Mesendoderm (in vitro differentiated cells): ENCODE data around the gene CRTC1.

Experiments used
- DNase-seq: peaks from one replicate; pipeline ENCODE4 v3.0.0; 2013
- H2AK5ac ChIP-seq: 2 replicates; pipeline ENCODE4 v1.6.1; 2013; ENCODE audit warnings: low read length, inconsistent platforms
- H2BK120ac ChIP-seq: 2 replicates; pipeline ENCODE4 v1.6.1; 2013; ENCODE audit warnings: low read depth, mild to moderate bottlenecking, low read length, moderate library complexity, mixed read lengths
- H2BK15ac ChIP-seq: replicated peaks from 2 replicates; pipeline ENCODE4 v1.6.1; 2013; ENCODE audit warnings: low read depth, mild to moderate bottlenecking, moderate library complexity
- H2BK5ac ChIP-seq: 2 replicates; pipeline ENCODE4 v1.6.1; 2013; ENCODE audit warnings: low read length, inconsistent platforms
- H3K18ac ChIP-seq: 2 replicates; pipeline ENCODE4 v1.6.1; 2013; ENCODE audit warnings: mild to moderate bottlenecking, low read length, mixed read lengths
- H3K23ac ChIP-seq: one replicate; pipeline ENCODE4 v1.6.1; 2013; ENCODE audit warnings: low read length
- H3K27ac ChIP-seq: 2 replicates; pipeline ENCODE4 v1.5.1; 2013; ENCODE audit warnings: low read depth, mild to moderate bottlenecking, inconsistent platforms, low read length, moderate library complexity
- H3K27me3 ChIP-seq: 2 replicates; pipeline ENCODE4 v1.6.1; 2013; ENCODE audit warnings: low read length, control low read depth, mild to moderate bottlenecking, inconsistent platforms; ENCODE audit not compliant: insufficient read depth, poor library complexity
- H3K36me3 ChIP-seq: 2 replicates; pipeline ENCODE4 v1.6.1; 2013; ENCODE audit warnings: low read length, inconsistent platforms; ENCODE audit not compliant: control insufficient read depth, insufficient read depth
- H3K4ac ChIP-seq: one replicate; pipeline ENCODE4 v1.6.1; 2013; ENCODE audit warnings: low read depth, mild to moderate bottlenecking, low read length, moderate library complexity
- H3K4me1 ChIP-seq: 2 replicates; pipeline ENCODE4 v1.6.1; 2013; ENCODE audit warnings: low read depth, low read length, inconsistent platforms; ENCODE audit not compliant: control insufficient read depth
- H3K4me2 ChIP-seq: 2 replicates; pipeline ENCODE4 v1.6.1; 2013; ENCODE audit warnings: low read length
- H3K4me3 ChIP-seq: 2 replicates; pipeline ENCODE4 v1.5.1; 2013; ENCODE audit warnings: mild to moderate bottlenecking, low read length
- H3K56ac ChIP-seq: one replicate; pipeline ENCODE4 v1.6.1; 2013; ENCODE audit warnings: low read length
- H3K79me1 ChIP-seq: 2 replicates; pipeline ENCODE4 v1.6.1; 2013; ENCODE audit warnings: low read length, inconsistent platforms
- H3K79me2 ChIP-seq: 2 replicates; pipeline ENCODE4 v1.6.1; 2013; ENCODE audit warnings: mild to moderate bottlenecking, low read length; ENCODE audit not compliant: control insufficient read depth, insufficient read depth
- H3K9ac ChIP-seq: 2 replicates; pipeline ENCODE4 v1.6.1; 2013; ENCODE audit warnings: low read length, inconsistent platforms
- H4K5ac ChIP-seq: one replicate; pipeline ENCODE4 v1.6.1; 2013; ENCODE audit warnings: low read length
- H4K8ac ChIP-seq: one replicate; pipeline ENCODE4 v1.6.1; 2013; ENCODE audit warnings: low read depth, mild to moderate bottlenecking, control low read depth, low read length, moderate library complexity
- WGBS: extraction: QIAGEN DNeasy Blood & Tissue Kit; methylation state at CpG from one replicate; pipeline ENCODE4 v1.1.7; 2013; ENCODE audit warnings: low lambda C conversion rate, missing lambda C conversion rate; ENCODE audit not compliant: insufficient coverage; ENCODE audit errors: extremely low coverage; 5-methylcytosine and 5-hydroxymethylcytosine counted together

CRTC1 gene

DNA sequence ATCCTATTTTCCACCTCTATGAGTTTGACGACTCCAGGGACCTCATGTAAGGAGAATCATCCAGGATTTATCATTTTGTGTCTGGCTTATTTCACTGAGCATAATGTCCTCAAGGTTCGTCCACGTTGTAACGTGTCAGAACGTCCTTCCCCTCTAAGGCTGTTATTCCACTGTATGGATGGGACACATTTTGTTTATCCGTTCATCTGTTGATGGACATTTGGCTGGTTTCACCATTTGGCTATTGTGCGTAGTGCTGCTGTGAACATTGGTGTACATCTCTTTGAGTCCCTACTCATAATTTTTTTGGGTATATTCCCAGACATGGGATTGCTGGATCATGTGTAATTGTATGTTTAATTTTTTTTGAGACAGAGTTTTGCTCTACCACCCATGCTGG lies 21.5 kb downstream of the CRTC1 start:
- Histone ChIP-seq H3K27me3 (no peaks in the 10 kb centered on the region), H3K4me3 (no peak overlapping the region), H3K56ac (no peak overlapping the region), H3K18ac (no peak overlapping the region), H3K4me2 (no peak overlapping the region), H4K5ac (no peak overlapping the region), H3K79me2 (no peaks in the 10 kb centered on the region), H2BK120ac (no peak overlapping the region), H3K23ac (no peak overlapping the region), H3K4me1 (peaks cover 2% of the 10 kb centered on the region), H3K4ac (no peak overlapping the region), H3K79me1 (peaks cover 2% of the 10 kb centered on the region), H3K9ac (no peak overlapping the region), H2BK5ac (no peak overlapping the region), H4K8ac (no peak overlapping the region), H3K36me3 (no peaks in the 10 kb centered on the region), H2AK5ac (no peak overlapping the region), H3K27ac (no peak overlapping the region), H2BK15ac (no peak overlapping the region)
- DNase-seq, result no peak
- WGBS, result no CpG with 5 or more reads among the region's 7 CpGs

DNA sequence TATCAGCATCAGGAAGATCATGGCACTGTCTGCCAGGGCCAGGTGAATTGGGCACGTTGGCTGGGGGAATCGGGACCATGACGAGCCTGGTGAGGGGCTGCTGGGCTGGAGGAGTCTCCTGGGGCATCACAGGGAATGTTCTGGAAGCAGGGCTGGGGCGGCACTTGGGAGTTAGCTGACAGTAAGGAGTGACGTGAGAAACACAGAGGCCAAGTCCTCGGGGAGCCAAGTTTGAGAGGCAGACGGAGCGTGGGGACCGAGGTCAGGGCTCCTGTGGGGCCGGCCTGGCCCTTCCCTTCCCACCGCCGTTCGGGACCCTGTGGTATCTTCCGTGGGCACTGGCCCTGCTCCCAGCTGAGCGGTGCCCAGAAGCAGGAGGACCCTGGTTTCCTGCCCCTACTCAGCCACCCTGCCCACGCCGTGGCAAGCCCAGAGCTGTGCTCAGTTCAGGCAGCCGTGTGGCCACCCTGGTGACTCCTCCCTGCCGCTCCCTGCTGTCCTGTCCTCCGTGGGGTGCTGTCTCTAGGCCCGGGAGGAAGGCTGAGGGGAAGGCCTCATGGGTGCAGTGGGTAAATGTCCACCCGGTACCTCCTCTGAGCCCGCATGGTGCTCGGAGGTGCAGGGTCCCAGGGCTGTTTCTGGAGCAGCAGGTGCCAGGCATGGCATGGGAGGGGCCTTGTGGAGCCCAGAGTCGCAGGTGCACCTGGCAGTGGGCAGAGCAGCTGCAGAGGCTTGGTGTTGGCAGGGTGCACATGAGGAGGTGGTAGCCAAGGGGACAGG lies 25.2 kb downstream of the CRTC1 start:
- Histone ChIP-seq H3K79me2 (no peaks in the 10 kb centered on the region), H2BK5ac (no peak overlapping the region), H3K9ac (no peak overlapping the region), H2BK15ac (no peak overlapping the region), H3K4me2 (no peak overlapping the region), H3K18ac (no peak overlapping the region), H3K27me3 (no peaks in the 10 kb centered on the region), H3K56ac (no peak overlapping the region), H2AK5ac (no peak overlapping the region), H4K5ac (no peak overlapping the region), H3K23ac (no peak overlapping the region), H3K79me1 (peaks cover 2% of the 10 kb centered on the region), H3K4me3 (no peak overlapping the region), H3K36me3 (no peaks in the 10 kb centered on the region), H3K4me1 (no peaks in the 10 kb centered on the region), H2BK120ac (no peak overlapping the region), H3K27ac (no peak overlapping the region), H3K4ac (no peak overlapping the region), H4K8ac (no peak overlapping the region)
- no peak for DNase-seq
- WGBS, result no CpG with 5 or more reads among the region's 25 CpGs

DNA sequence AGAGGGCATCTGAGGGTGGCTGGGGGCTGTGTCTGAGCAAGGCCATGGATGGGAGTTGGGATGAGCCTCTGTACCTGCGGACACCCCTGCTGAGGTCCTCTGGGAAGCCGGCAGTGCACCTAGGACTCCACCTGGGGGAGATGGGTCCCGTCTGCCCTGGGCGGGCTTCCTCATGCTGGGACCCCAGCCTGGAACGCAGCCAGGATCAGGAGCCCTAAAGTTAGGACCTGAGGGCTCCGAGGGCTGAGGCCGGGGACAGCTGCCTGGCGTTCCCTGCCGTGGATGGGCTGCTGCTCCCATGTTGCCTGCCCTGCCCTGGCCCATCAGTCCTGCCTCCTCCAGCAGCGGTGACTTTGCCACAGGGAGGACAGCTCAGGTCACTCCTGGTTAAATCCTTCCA lies 26.1 kb downstream of the CRTC1 start:
- no peak overlapping the region for H3K18ac ChIP-seq
- DNase-seq, result no peak
- no peak overlapping the region for H2BK15ac ChIP-seq
- H4K8ac ChIP-seq, result no peak overlapping the region
- WGBS, result no CpG with 5 or more reads among the region's 10 CpGs
- no peaks in the 10 kb centered on the region for H3K36me3 ChIP-seq
- H3K23ac ChIP-seq, result no peak overlapping the region
- H3K9ac ChIP-seq, result no peak overlapping the region
- no peak overlapping the region for H2BK120ac ChIP-seq
- H2BK5ac ChIP-seq, result no peak overlapping the region
- no peak overlapping the region for H2AK5ac ChIP-seq
- H4K5ac ChIP-seq, result no peak overlapping the region
- H3K79me1 ChIP-seq, result peaks cover 2% of the 10 kb centered on the region
- H3K27me3 ChIP-seq, result no peaks in the 10 kb centered on the region
- H3K27ac ChIP-seq, result no peak overlapping the region
- no peaks in the 10 kb centered on the region for H3K79me2 ChIP-seq
- H3K56ac ChIP-seq, result no peak overlapping the region
- no peaks in the 10 kb centered on the region for H3K4me1 ChIP-seq
- no peak overlapping the region for H3K4ac ChIP-seq
- H3K4me3 ChIP-seq, result no peak overlapping the region
- H3K4me2 ChIP-seq, result no peak overlapping the region

- H3K36me3 ChIP-seq, result no peaks in the 10 kb centered on the region
- no peak overlapping the region for H3K4me3 ChIP-seq
- peaks cover 2% of the 10 kb centered on the region for H3K79me1 ChIP-seq
- no peak overlapping the region for H3K4ac ChIP-seq
- H3K4me2 ChIP-seq, result no peak overlapping the region
- H3K79me2 ChIP-seq, result no peaks in the 10 kb centered on the region
- H3K9ac ChIP-seq, result no peak overlapping the region
- H3K4me1 ChIP-seq, result no peaks in the 10 kb centered on the region
- H2AK5ac ChIP-seq, result no peak overlapping the region
- no peak overlapping the region for H3K18ac ChIP-seq
- H2BK120ac ChIP-seq, result no peak overlapping the region
- no peaks in the 10 kb centered on the region for H3K27me3 ChIP-seq
- no peak overlapping the region for H3K27ac ChIP-seq
- WGBS, result no CpG with 5 or more reads among the region's 11 CpGs
- no peak overlapping the region for H3K23ac ChIP-seq
- no peak overlapping the region for H4K8ac ChIP-seq
- H3K56ac ChIP-seq, result no peak overlapping the region
- H4K5ac ChIP-seq, result no peak overlapping the region
- H2BK5ac ChIP-seq, result no peak overlapping the region
- no peak overlapping the region for H2BK15ac ChIP-seq
- DNase-seq, result no peak
Measured at GRCh38 chr19:18710186-18710585, 26.7 kb downstream of the CRTC1 start.

- H2BK120ac ChIP-seq, result no peak overlapping the region
- no peak overlapping the region for H3K9ac ChIP-seq
- DNase-seq, result no peak
- H4K5ac ChIP-seq, result no peak overlapping the region
- H3K4me2 ChIP-seq, result no peak overlapping the region
- no peak overlapping the region for H2AK5ac ChIP-seq
- no peaks in the 10 kb centered on the region for H3K79me2 ChIP-seq
- H3K18ac ChIP-seq, result no peak overlapping the region
- H4K8ac ChIP-seq, result no peak overlapping the region
- no peak overlapping the region for H3K4me3 ChIP-seq
- H3K4ac ChIP-seq, result no peak overlapping the region
- H3K36me3 ChIP-seq, result no peaks in the 10 kb centered on the region
- H3K56ac ChIP-seq, result no peak overlapping the region
- no peak overlapping the region for H2BK5ac ChIP-seq
- H3K27ac ChIP-seq, result no peak overlapping the region
- H3K4me1 ChIP-seq, result no peaks in the 10 kb centered on the region
- no peak overlapping the region for H3K23ac ChIP-seq
- H2BK15ac ChIP-seq, result no peak overlapping the region
- H3K79me1 ChIP-seq, result peaks cover 2% of the 10 kb centered on the region
- WGBS, result no CpG with 5 or more reads among the region's 28 CpGs
- H3K27me3 ChIP-seq, result no peaks in the 10 kb centered on the region
Measured at GRCh38 chr19:18710996-18711751, 27.7 kb downstream of the CRTC1 start.
